CD4-positive, alpha-beta T cell treated with Interleukin-17A for 1 hour (primary cell): ENCODE data around the gene ABCC5.
"Not testable (repeated sequence)": the region's sequence is repeated elsewhere in the genome, so short reads cannot be mapped to it uniquely, and the experiment has no call there.

ENCODE experiments used
- DNase-seq: peaks from one replicate; pipeline ENCODE4 v3.0.0-alpha.2; 2020

Gene ABCC5

DNA sequence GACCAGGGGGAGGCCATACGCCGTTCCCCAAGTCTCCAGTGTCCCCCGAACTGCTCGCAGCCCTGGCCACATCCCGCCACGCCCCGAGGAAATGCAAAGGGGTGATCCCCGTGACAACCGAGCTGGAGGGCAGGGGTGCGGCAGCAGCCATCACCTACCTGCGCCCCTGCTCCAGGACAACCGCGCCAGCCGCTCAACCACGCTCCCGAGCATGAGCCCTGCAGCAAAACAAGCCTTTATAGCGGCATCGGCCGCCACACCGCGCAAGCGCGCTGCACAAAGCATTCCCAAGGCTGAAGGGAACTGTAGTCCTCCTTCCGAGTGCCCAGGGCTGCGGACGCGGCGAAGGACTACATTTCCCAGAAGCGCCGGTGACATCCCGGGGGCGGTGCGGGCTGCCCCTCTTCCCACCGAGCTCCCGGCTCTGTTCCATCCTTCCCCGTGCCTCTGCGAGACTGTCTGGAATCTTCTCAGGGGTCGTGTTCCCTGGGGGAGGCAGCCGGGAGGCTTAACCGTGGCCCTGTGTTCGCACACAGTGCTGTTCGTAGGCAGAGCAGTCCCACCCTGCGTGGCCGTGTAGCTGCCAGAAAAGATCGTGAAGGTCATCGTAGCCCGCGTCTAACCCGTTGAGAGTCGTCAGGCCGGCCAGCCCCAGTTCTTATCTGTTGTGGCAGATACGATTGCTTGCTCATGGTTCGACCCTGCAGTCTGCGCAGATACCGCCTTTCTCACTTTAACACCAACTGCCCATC lies at the start of gene ABCC5:
TSS of gene ABCC5 (minus strand) at position 213 of the 752 bp plus-strand sequence. CDS start 3,492 bp downstream, outside the sequence.
- DNase-seq, result peak; percentile 88

GRCh38 chr3:184066211-184066610 lies 48.5 kb upstream of the ABCC5 start:
- no peak for DNase-seq

- no peak for DNase-seq
Observed at GRCh38 chr3:184062637-184063036, 45.0 kb upstream of the ABCC5 start.

- DNase-seq, result no peak
Observed at GRCh38 chr3:184059424-184059823, 41.7 kb upstream of the ABCC5 start.

GRCh38 chr3:184058029-184058428 lies 40.3 kb upstream of the ABCC5 start:
- DNase-seq, result no peak

DNA sequence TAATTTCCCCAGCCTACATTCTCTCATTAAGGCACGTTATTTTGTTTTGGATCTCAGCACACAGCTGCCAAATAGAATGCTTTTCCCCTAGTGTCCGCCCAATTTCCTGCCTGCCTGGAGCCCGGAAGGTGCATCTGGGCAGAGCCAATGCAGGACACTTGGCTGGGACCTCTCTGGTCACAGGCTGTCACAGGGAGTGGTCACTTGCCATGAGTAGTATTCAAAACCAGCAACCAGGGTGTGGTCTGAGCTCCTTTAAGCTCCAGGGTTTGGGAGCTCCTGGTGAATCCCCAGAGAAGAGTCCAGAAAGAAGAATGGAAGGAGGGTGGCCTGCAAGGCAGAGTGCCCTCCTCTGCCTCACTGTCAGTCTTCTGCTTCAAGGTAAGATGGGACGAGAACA lies 35.1 kb upstream of the ABCC5 start, which contains the start of gene HTR3C:
TSS of gene HTR3C (plus strand) at position 281 of the 400 bp plus-strand sequence. CDS start at position 315, 34 bp downstream.
- DNase-seq, result no peak

GRCh38 chr3:184050217-184050847 lies 32.6 kb upstream of the ABCC5 start:
- no peak for DNase-seq

DNA sequence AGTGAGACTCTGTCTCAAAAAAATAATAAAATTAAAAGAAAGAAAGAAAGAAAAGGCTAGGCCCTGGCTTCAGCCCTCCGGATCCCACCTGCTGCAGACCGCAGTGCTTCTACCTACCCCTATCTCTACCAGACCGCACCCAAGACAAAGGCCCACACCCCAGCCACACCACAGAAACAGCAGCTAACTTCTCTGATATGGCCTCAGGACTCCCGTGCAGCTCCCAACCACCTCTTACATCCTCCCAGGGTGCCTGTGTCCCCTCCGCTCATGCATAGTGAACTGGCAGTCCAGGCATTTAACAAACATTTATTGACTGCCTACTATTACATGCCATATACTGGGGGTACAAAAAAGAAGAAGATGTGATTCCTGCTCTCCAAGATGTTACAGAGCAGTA lies 28.3 kb upstream of the ABCC5 start:
- DNase-seq, result no peak

GRCh38 chr3:184042617-184043016 lies 24.9 kb upstream of the ABCC5 start:
- no peak for DNase-seq

DNA sequence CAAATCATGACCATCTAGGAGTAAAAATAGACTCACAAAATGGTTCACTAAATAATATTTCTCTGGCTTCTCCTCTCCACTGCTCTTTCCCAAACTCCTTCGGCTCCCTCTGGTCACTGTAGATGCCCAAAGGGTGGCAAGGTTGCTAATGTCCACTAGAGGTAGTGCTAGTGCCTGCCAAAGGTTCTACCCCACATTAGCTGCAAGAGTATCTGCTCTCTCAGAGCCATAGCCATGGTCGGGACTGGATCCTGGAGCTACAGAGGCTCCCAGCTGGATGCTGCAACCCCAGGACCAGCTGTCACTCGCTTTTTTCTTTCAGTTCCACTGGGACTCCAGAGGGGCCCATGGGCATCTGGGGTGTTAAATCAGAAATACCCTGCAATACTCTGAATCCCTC lies 22.3 kb upstream of the ABCC5 start:
- no peak for DNase-seq

- no peak for DNase-seq
Observed at GRCh38 chr3:184039414-184039813, 21.7 kb upstream of the ABCC5 start.

GRCh38 chr3:184038307-184038706 lies 20.6 kb upstream of the ABCC5 start:
- not testable (repeated sequence) for DNase-seq

DNA sequence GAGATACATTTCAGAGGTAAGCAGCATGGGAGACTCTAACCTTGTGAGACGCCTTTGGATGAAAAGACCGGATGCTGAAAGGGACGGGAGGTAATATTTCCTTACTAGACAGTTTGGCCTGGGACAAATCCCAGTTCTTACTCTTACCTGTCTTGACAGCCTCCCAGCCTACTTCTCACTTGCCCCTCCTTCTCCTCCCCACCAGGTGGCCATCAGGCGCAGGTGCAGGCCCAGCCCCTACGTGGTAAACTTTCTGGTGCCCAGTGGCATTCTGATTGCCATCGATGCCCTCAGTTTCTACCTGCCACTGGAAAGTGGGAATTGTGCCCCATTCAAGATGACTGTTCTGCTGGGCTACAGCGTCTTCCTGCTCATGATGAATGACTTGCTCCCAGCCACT lies 20.1 kb upstream of the ABCC5 start:
- no peak for DNase-seq

DNA sequence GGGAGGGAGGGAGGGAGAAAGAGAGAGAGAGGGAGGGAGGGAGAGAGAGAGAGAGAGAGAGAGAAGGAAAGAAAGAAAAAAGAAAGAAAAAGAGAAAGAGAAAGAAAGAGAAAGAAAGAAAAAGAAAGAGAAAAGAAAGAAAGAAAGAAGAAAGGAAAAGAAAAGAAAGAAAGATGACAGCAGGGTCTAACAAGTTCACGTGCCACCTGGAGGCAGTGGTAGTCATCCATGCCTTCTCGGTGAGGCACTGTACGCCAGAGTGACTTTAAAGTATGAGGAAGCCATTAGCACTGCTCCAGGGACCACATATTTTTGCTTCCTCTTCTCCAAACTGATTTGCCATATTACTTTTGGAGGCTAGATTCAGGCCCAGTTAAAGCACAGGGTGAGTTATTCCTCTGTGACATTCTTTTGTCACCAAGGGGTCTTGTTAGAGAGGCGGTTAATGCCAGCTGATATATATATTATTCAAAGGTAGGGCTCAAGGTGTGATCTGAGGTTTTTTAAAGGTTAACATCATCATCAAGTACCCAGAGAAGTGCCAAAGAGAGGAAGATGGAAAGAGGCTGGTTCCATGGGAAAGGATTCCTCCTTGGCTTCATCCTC lies 13.6 kb upstream of the ABCC5 start, which contains the start of gene HTR3D:
TSS of gene HTR3D (plus strand) at position 556 of the 606 bp plus-strand sequence. CDS start at position 556, 0 bp downstream.
- no peak for DNase-seq

DNA sequence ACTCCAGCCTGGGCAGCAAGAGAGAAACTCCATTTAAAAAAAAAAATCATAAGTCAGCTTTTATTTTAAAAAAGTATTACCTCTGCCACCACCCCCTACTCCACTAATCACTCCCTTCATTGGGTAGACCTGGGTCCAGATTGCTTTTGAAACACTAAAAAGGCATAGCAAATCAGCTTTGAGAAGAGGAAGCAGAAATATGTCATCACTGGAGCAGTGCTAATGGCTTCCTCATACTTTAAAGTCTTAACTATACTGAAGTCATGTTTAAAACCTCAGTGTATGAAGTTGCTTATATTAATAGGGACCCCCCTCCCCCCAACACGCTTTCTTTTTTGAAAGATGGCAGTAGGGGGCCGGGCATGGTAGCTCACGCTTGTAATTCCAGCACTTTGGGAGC lies 12.9 kb upstream of the ABCC5 start:
- DNase-seq, result no peak

- DNase-seq, result no peak
Observed at GRCh38 chr3:184029443-184029842, 11.8 kb upstream of the ABCC5 start.

DNA sequence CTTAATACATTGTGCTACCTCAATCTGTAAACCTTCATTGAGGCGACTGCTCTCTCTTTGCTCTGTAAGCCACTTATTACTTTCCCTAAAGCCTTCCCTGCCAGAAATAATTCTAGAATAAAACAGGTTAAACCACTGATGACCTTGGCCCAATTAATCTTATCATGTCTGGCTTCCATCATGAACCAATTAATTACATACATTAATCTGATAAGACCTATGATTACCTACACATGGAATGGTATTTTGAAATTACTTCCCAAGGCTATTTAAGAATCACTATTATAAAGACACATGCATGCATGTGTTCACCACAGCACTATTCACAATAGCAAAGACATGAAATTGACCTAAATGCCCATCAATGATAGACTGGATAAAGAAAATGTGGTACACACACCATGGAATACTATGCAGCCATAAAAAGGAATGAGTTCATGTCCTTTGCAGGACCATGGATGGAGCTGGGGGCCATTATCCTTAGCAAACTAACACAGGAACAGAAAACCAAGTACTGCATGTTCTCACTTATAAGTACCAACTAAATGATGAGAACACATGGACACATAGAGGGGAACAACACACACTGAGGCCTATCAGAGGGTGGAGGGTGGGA lies 10.7 kb upstream of the ABCC5 start:
- not testable (repeated sequence) for DNase-seq

DNA sequence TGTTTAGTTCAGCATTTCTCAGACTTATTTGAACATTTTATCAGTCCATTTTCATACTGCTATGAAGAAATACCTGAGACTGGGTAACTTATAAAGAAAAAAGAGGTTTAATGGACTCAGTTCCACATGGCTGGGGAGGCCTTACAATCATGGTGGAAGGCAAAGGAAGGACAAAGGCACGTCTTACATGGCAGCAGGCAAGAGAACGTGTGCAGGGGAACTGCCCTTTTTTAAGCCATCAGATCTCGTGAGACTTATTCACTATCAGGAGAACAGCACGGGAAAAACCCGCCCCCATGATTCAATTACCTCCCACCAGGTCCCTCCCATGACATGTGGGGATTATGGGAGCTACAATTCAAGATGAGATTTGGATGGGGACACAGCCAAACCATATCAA lies 7.6 kb upstream of the ABCC5 start:
- not testable (repeated sequence) for DNase-seq

DNA sequence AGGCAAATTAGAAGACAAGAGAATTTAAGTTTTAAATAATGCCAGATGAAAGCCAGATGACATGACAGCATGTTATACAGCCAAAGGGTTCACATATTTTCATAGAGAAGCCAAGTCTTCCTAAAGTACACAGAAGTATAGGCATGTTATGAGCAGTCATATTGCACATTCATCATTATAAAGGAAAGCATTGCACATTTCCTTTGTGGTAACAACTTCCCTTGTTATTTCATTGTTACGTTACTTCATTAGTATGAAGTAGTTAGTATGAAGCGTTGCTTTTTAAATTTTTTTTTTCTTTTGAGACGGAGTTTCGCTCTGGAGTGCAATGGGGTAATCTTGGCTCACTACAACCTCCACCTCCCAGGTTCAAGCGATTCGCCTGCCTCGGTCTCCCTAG lies 4.6 kb upstream of the ABCC5 start:
- DNase-seq, result no peak

- DNase-seq, result no peak
Observed at GRCh38 chr3:184018424-184018973, 815 bp upstream of the ABCC5 start.

DNA sequence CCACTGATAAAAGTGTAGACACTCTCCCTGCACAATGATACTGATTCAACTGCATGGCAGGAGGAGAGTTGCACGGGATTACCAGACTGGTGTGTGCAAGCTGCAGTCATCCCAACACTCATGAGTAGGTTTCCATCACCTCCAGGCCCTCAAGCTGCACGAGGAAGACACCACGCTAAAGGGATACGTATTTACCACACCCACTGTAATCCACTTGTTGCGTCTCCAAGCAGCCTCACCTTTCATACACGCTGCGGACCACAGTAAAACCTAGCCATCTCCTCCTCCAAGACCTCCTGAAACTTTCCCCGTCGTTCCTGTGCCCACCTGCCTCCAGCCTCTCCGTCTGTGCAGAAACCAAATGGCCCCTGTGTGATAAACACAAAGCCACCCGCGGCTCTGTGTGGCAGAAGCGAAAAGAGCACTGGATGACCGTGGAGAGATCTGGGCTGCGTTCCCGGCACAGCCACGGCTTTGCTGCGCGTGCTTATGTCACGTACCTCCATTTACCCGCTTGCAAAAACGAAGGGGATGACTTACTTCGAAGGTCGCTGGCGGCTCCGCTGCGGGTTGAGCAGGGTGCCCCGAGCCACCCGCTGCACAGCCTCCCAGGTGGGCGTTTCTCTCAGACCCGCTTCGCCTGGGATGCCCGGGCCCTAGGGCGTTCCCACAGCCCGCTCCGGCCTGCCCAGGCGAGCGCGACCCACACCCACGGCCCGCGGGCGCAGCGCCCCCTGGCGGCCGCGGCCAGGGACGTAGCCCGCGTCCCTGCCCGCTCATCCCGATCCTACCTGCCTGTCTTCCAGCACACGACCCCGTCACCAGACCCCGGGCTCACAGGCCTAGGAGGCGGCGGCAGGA lies 643 bp downstream of the ABCC5 start:
- DNase-seq, result peak; percentile 59

DNA sequence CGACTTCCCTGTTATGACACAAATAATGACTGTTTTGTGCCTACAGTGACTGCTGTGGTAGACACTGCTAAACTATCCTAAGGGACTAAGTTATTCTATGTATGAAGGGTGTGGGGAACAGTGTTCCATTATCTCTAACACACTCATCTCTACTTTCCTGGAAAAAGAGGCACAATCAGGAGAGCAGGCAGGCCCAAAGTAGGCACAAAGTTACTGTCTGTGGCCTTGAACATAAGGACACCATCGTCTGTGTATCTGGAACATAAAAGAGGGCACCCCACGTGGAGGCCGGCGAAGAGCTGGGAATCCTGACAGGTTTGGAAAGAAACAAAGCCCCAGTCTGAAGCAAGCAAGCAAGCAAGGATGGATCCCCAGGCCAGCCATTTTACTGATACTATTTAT lies 1.5 kb downstream of the ABCC5 start:
- no peak for DNase-seq
